ENCODE results near the gene MYZAP. TPM values are rescaled to one million over a fixed set of nuclear protein-coding genes. Genes with fewer than 3 reads are reported as not detected.

MYZAP gene
- total RNA-seq, 1 experiment from 2014 or later, result not detected

DNA sequence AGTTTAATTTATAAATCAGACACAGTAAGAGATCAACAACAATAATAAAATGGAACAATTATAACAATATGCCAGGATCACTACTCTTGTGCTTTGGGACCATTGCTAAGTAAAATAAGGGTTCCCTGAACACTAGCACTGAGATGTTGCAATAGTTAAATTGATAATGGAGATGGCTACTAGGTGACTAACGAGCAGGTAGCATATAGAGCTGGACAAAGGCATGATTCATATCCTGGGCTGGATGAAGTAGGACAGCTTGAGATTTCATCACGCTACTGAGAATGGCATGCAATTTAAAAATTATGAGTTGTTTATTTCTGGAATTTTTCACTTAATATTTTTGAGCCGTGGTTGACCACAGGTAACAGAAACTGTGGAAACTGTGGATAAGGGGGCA, 20.7 kb upstream of the MYZAP start:
- Histone ChIP-seq H3K4me3 (no peak overlapping the region), H3K4me1 (replicated peaks) (peaks cover 5% of the 10 kb centered on the region; the same call in 1 of the 2 replicates), H3K27ac (no peak overlapping the region), H3K9me3 (replicated peaks) (no peaks in the 10 kb centered on the region), H3K27me3 (replicated peaks) (peaks cover 3% of the 10 kb centered on the region; the same call in 1 of the 2 replicates), H3K36me3 (no peaks in the 10 kb centered on the region)
- no peak for DNase-seq (ENCODE audit: low read depth in 1 of 2, low spot score in 2 of 2)

DNA sequence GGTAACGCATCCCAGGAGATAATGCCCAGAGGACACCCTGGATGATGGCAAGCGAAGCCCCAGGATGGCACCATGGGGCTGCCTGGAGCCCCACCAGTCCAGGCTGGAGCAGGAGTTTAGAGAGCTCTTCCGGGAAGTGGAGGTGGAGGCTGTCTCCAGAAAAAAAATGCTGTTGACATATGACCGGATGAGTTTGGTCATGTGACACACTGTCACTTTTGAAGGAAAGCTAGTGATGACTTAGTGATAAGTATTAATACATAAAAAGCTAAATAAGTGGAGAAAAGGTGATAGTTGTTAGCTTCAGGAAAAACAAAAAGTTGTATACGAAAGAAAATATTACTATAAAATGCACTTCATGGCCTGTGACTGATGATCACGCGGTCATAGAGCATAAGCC, 20.0 kb upstream of the MYZAP start:
- H3K27ac ChIP-seq, result no peak overlapping the region
- peaks cover 5% of the 10 kb centered on the region; the same call in 1 of the 2 replicates for H3K27me3 ChIP-seq (replicated peaks)
- H3K4me3 ChIP-seq, result no peak overlapping the region
- H3K4me1 ChIP-seq (replicated peaks), result peaks cover 5% of the 10 kb centered on the region; the same call in 1 of the 2 replicates
- no peaks in the 10 kb centered on the region for H3K36me3 ChIP-seq
- no peaks in the 10 kb centered on the region for H3K9me3 ChIP-seq (replicated peaks)
- no peak for DNase-seq (ENCODE audit: low read depth in 1 of 2, low spot score in 2 of 2)

DNA sequence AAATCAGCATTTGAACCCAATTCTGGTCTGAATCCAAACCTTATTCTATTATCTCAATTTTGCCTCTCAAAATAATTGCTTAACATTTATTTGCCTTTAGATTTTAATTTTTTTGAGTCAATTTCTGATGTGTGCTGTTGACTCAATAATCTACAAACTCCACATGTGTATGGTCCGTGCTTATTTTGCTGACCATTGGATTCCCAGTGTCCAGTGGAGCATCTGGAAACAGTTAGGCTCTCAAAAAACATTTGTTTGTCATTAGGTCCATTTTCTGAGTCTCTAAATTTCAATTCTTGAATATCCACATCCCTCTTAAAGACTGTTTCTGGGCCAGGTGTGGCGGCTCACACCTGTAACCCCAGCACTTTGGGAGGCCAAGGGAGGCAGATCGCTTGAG, 19.2 kb upstream of the MYZAP start:
- H3K36me3 ChIP-seq, result no peaks in the 10 kb centered on the region
- peaks cover 9% of the 10 kb centered on the region; the same call in 1 of the 2 replicates for H3K27me3 ChIP-seq (replicated peaks)
- H3K27ac ChIP-seq, result no peak overlapping the region
- no peak overlapping the region for H3K4me3 ChIP-seq
- H3K4me1 ChIP-seq (replicated peaks), result peaks cover 5% of the 10 kb centered on the region; the same call in 1 of the 2 replicates
- no peaks in the 10 kb centered on the region for H3K9me3 ChIP-seq (replicated peaks)
- no peak for DNase-seq (ENCODE audit: low read depth in 1 of 2, low spot score in 2 of 2)

DNA sequence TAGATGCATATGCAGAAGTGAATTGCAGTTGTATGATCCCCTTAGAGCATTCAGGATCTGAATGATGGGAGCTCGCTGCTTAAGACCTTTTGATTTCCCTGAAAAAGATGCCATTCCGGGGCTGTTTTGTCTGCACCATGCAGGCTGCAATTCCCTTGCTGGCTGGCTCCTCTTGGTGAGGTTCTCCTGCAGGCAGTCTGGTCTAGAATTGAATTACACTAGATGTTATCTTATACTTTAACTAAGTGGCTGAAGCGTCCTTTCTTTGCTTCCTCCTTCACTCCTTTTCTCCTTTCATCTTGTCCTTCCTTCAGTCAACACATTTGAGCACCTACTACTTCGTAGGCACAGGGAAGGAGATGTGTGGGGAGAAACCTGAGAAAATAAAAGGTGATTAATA, 18.6 kb upstream of the MYZAP start:
- no peak for DNase-seq (ENCODE audit: low read depth in 1 of 2, low spot score in 2 of 2)
- Histone ChIP-seq H3K4me1 (replicated peaks) (peaks cover 5% of the 10 kb centered on the region; the same call in 1 of the 2 replicates), H3K9me3 (replicated peaks) (no peaks in the 10 kb centered on the region), H3K36me3 (no peaks in the 10 kb centered on the region), H3K4me3 (no peak overlapping the region), H3K27ac (no peak overlapping the region), H3K27me3 (replicated peaks) (peaks cover 9% of the 10 kb centered on the region; the same call in 1 of the 2 replicates)

DNA sequence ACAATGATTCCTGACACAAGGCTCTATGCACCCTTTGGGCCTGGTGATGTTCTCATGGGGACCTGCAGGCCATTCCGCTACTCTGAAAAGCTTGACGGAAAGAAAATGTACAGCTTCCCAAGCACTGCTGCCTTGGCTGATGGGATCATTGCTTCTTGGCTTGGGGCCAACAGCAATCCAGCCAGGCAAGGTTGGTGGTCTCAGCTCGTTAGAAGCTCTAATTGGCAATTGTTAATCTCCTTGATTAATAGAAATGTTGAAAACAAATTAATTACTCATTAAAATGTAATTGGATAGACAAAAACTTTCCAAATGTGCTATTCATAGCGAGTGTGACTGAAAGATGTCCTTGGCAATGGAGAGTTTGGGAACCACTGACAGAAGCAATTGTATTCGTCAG, 16.3 kb upstream of the MYZAP start:
- Histone ChIP-seq H3K4me1 (replicated peaks) (peaks cover 5% of the 10 kb centered on the region; the same call in 1 of the 2 replicates), H3K27ac (no peak overlapping the region), H3K27me3 (replicated peaks) (peaks cover 9% of the 10 kb centered on the region; the same call in 1 of the 2 replicates), H3K9me3 (replicated peaks) (no peaks in the 10 kb centered on the region), H3K36me3 (no peaks in the 10 kb centered on the region), H3K4me3 (no peak overlapping the region)
- no peak for DNase-seq (ENCODE audit: low read depth in 1 of 2, low spot score in 2 of 2)

DNA sequence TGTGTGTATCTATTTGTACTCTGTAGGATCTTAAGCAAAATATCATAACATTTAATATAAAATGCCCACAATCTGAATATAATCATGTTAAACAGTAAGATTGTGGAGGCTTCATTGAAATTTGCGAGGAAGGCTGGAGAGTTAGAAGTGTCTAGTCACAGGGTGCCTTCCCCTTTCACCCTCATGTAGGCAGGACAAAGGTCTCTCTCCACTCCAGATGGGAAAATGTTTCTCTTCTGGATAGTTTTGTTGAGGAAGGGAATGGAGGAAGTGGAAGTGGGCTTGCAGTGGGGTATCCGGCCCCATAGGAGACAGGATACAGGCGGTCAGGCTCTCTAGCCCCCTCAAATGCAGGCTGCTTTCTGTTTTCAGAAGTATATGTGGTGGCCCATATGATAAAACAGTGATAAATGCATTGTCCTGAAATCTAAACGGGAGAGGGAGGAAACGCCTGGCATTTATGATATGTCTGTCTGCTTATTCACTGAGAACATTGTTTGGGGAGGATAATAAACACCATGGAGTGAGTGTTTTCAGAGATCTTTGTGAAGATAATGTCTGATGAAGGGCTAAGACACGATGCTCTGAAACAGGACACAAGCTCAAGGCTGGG, 13.3 kb upstream of the MYZAP start:
- no peak for DNase-seq (ENCODE audit: low read depth in 1 of 2, low spot score in 2 of 2)
- no peaks in the 10 kb centered on the region for H3K36me3 ChIP-seq
- no peaks in the 10 kb centered on the region for H3K9me3 ChIP-seq (replicated peaks)
- H3K4me1 ChIP-seq (replicated peaks), result no peaks in the 10 kb centered on the region
- no peak overlapping the region for H3K27ac ChIP-seq
- H3K27me3 ChIP-seq (replicated peaks), result peaks cover 6% of the 10 kb centered on the region; the same call in 1 of the 2 replicates
- no peak overlapping the region for H3K4me3 ChIP-seq

DNA sequence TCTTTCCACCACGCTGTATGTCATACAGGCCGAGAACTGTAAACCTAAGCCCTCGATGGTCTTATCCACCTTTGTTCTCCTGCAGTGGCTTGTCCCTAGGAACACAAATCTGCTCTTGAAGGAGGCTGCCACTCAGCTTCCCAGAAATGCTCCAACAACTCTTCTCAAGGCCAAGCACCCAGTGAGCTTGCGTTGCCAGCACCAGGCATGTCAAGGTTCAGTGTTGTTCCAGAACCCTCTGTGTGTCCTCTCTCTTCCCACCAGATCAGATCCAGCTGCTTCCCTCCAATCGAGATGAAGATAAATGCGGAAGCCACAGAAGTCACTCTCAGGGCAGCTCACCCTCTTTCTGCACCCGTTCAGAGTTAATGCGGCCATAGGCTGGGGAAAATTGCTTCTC, 11.3 kb upstream of the MYZAP start:
- Histone ChIP-seq H3K36me3 (no peaks in the 10 kb centered on the region), H3K4me3 (no peak overlapping the region), H3K4me1 (replicated peaks) (no peaks in the 10 kb centered on the region), H3K27ac (no peak overlapping the region), H3K9me3 (replicated peaks) (no peaks in the 10 kb centered on the region), H3K27me3 (replicated peaks) (peaks cover 6% of the 10 kb centered on the region; the same call in 1 of the 2 replicates)
- DNase-seq (ENCODE audit: low read depth in 1 of 2, low spot score in 2 of 2), result no peak

DNA sequence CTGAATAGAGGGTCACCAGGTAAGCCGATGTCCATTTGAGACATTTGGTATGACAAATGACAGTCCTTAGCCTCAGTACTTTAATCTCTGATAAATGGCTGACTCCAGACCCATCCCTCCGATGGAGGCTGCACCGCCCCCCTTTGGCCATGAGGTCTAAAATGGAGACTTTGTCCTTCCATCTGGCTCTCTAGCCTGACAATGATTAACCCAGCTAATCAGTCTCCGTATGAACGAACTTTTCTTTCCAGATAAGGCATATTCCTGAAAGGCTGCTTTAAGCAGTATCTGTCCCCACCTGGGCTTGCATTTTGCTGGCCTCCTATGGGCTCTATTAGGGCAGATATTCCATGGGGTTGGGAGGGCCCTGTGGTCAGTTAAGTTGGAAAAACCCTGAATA, 10.8 kb upstream of the MYZAP start:
- Histone ChIP-seq H3K27me3 (replicated peaks) (peaks cover 6% of the 10 kb centered on the region; the same call in 1 of the 2 replicates), H3K36me3 (no peaks in the 10 kb centered on the region), H3K27ac (no peak overlapping the region), H3K4me3 (no peak overlapping the region), H3K9me3 (replicated peaks) (no peaks in the 10 kb centered on the region), H3K4me1 (replicated peaks) (no peaks in the 10 kb centered on the region)
- DNase-seq (ENCODE audit: low read depth in 1 of 2, low spot score in 2 of 2), result no peak

DNA sequence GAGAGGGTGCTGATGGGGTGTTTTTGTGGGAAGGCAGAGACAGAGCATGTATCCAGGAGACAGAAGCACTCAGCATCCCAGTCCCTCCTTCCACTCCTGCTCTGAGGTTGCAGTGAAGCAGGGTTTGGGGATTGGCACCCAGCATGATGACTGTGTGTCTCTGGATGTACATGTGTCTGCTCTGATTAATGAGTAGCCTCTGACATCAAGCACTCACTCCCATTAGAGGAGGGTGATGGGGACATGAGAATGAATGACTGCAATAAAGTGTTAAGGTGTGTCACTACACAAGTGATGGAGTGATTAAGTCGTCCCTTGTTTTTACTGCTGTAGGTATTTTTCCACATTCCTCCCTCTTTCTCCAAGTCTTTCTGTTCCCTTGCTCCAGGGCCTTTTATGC, 9.6 kb upstream of the MYZAP start:
- no peak overlapping the region for H3K4me3 ChIP-seq
- H3K9me3 ChIP-seq (replicated peaks), result no peaks in the 10 kb centered on the region
- H3K27ac ChIP-seq, result no peak overlapping the region
- DNase-seq (ENCODE audit: low read depth in 1 of 2, low spot score in 2 of 2), result no peak
- no peaks in the 10 kb centered on the region; the same call in 1 of the 2 replicates for H3K4me1 ChIP-seq (replicated peaks)
- peaks cover under 1% of the 10 kb centered on the region; the same call in 1 of the 2 replicates for H3K27me3 ChIP-seq (replicated peaks)
- H3K36me3 ChIP-seq, result no peaks in the 10 kb centered on the region

DNA sequence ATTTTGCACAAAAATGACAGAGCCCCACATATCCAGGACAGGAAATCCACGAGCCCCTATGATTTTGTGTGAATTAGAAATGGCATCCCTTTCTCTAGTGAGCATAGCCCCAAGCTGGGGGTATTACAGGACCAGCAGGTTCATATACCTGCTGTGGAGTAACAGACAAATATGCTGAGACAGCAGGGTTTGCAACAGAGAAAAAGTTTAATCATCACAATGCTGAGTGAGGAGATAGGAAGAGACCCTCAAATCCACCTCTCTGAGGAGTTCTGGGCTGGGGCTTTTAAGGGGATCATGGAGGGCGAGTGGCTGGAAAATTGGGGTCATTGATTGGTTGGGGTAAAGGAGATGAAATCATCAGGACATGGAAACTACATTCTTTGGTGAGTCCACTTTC, 8.4 kb upstream of the MYZAP start:
- Histone ChIP-seq H3K4me1 (replicated peaks) (no peaks in the 10 kb centered on the region; the same call in 1 of the 2 replicates), H3K36me3 (no peaks in the 10 kb centered on the region), H3K4me3 (no peak overlapping the region), H3K27me3 (replicated peaks) (no peaks in the 10 kb centered on the region), H3K9me3 (replicated peaks) (no peaks in the 10 kb centered on the region), H3K27ac (no peak overlapping the region)
- DNase-seq (ENCODE audit: low read depth in 1 of 2, low spot score in 2 of 2), result no peak

DNA sequence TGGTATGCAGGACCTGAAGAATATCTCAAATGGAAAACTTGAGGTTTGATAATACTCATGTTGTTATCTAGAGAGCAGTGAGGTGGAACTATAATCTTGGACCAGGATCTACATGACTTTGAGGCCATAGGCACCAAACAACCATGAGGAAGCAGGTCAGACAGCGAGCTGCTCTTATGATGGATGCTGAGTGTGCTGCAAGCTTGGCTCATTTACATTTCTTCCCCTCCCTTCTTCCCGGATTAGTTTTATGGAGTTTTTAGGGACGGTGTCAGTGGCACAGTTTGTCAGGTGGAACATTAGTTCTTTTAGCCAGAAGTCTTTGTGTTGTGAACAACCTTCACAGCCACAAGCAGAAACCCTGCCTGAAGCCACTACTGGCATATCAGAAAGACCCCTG, 8.0 kb upstream of the MYZAP start:
- Histone ChIP-seq H3K4me3 (no peak overlapping the region), H3K27ac (no peak overlapping the region), H3K27me3 (replicated peaks) (no peaks in the 10 kb centered on the region), H3K4me1 (replicated peaks) (no peaks in the 10 kb centered on the region; the same call in 1 of the 2 replicates), H3K36me3 (no peaks in the 10 kb centered on the region), H3K9me3 (replicated peaks) (no peaks in the 10 kb centered on the region)
- no peak for DNase-seq (ENCODE audit: low read depth in 1 of 2, low spot score in 2 of 2)

DNA sequence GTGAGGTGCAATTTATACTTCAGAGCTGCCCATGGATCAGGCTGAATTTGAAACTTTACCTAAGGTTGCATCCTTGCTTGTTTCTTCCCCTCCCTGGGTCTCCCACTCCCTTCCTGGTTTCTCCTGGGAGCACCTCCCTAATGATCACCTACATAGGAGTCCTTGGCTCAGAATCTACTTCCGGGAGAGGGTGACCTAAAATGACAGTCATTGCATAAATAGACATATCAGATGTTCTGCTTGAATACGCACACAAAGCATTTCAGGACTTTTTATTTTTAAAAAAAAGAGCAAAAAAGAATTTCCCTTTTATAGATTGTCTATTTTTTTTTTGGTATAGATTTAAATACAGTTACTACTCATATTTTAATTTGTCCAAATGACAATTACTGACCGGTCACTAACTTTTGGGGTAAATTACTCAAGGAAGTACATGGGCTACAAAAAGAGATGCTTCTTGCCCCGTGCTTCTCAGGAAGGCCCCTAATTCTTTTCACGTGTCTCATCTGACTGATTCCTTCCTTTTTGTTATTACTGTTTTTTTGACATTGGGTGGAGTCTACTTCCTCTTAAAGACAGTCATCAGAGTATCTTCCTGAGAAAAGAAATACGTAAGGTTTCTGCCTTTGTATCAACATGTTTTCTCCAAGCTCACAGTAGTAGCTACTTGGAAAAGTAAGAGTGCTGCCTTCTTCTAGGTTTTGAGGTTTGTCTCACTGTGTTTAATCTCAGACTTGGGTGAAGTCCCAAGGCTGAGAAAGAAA, 4.9 kb upstream of the MYZAP start:
- Histone ChIP-seq H3K4me1 (replicated peaks) (peaks cover 4% of the 10 kb centered on the region), H3K4me3 (no peak overlapping the region), H3K27ac (no peak overlapping the region), H3K9me3 (replicated peaks) (no peaks in the 10 kb centered on the region), H3K27me3 (replicated peaks) (peaks cover 14% of the 10 kb centered on the region), H3K36me3 (no peaks in the 10 kb centered on the region)
- DNase-seq (ENCODE audit: low read depth in 1 of 2, low spot score in 2 of 2), result no peak

DNA sequence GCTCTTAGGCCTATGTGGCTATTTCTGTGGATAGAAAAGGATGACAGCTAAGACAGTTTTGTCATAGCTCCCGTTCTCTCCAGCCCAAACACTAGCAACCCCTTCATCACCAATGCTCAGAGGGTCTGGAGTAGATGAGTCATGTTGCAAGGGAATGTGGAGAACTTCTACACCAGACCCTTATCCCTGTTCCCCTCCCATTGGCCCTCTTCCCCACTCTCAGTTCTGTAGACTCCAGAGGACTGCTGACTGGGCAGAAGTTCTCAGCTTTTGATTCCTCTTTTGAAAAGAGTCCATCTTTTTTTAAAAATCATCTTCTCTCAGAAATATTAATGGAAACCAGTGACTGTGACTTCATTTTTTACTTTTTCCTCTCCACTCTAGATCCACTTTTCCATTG, 2.4 kb upstream of the MYZAP start:
- Histone ChIP-seq H3K9me3 (replicated peaks) (no peaks in the 10 kb centered on the region), H3K4me3 (no peak overlapping the region), H3K36me3 (no peaks in the 10 kb centered on the region), H3K4me1 (replicated peaks) (peaks cover 7% of the 10 kb centered on the region), H3K27ac (no peak overlapping the region), H3K27me3 (replicated peaks) (peaks cover 25% of the 10 kb centered on the region)
- DNase-seq (ENCODE audit: low read depth in 1 of 2, low spot score in 2 of 2), result no peak

DNA sequence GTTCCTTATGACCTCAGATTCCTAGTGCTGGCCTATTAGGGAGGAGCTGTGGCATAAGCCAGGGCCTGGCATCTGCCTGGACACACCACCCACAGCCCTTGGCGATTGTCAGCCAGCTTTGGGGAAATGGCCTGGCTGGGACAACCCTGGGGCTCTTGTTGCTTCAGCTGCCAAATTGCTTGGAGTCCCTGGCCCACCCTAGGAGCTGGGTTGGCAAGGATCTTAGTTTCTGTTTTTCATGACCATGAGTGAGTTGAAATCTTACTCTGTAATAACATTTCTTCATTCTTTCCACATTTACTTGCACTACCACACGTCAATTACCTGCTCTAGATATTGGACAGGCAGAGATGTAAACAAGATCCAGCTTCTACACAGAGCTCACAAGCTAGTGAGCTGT, 1.9 kb upstream of the MYZAP start:
- Histone ChIP-seq H3K4me1 (replicated peaks) (peaks cover 7% of the 10 kb centered on the region), H3K27ac (no peak overlapping the region), H3K36me3 (no peaks in the 10 kb centered on the region), H3K9me3 (replicated peaks) (no peaks in the 10 kb centered on the region), H3K27me3 (replicated peaks) (peaks cover 26% of the 10 kb centered on the region), H3K4me3 (no peak overlapping the region)
- no peak for DNase-seq (ENCODE audit: low read depth in 1 of 2, low spot score in 2 of 2)
